ENCODE data around the gene IRF6. TPM values are rescaled to one million over a fixed set of nuclear protein-coding genes. Genes with fewer than 3 reads are reported as not detected.

Gene IRF6
- total and polyA plus RNA-seq, 2 experiments from 2014 or later = 1.9 to 2.6 TPM

DNA sequence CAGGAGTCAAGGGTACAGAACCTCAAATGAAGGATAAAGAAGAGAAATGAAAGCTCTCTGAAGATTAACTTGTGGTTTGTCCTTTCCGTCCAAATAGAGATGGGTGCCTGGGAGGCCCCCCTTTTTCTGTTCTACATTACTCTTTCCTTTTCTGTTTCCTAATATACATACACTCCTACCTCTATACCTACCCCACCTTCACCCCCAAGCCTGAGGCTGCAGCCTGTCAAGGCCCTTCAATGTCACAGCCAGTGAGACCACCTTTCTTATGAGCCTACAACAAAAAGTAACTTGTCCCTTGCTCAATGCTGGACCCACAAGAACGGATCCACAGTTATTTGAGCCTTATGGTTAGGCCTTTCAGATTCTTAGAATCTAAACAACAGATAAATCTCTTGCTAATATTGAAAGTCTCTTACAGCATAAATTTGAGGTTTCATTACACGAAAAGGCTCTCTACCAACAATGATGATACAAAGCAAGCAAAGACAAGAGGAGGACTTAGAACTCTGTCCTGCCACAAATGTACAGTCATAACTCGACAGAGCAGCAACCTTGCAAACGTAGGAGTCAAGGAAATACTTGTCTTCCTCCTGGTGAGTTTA, 54.2 kb downstream of the IRF6 start:
- TF ChIP-seq CTCF (IDR thresholded peaks at IDR 0.05; ENCODE audit: low read depth, low read length) = no peak
- Histone ChIP-seq H3K4me1 (ENCODE audit: low read depth) (peaks cover 8% of the 10 kb centered on the region), H3K4me3 (no peak overlapping the region), H3K36me3 (no peaks in the 10 kb centered on the region), H3K9me3 (ENCODE audit: low read depth) (no peaks in the 10 kb centered on the region), H3K27ac (no peak overlapping the region), H3K27me3 (no peaks in the 10 kb centered on the region)
- no peak for DNase-seq (ENCODE audit: low read depth in 1 of 2, low spot score in 1 of 2)

DNA sequence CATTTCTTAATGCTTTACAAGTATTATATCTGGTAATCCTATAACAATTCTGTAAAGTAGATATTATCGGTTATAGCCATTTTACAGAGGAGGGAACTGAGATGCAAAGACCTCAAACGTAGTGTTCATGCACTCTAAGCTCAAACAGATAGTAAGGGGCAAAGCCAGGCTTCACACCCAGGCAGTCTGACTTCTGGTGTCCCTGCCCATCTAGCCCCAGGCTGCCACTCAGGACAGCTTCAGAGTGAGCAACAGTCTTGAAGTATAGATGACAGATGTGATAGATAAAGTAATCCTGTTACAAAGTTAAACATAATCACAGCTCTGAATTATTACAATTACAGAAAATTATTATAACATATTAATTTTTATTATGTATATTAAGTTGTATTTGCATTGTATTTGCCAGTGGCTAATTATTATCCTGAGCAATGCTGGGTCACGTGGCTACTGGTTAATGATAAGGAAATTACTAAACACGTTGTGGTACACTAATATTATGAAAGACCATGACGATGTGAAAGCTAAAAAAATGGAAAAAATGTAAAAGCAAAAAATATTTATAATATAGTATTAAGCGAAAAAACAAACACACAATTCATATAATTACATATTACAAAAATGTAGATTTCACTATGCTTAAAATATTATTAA, 56.1 kb downstream of the IRF6 start:
- TF ChIP-seq CTCF (IDR thresholded peaks at IDR 0.05; ENCODE audit: low read depth, low read length) = no peak
- peak in 1 of 2 donors; percentile 6 for DNase-seq (ENCODE audit: low read depth in 1 of 2, low spot score in 1 of 2)
- Histone ChIP-seq H3K27ac (no peak overlapping the region), H3K36me3 (no peaks in the 10 kb centered on the region), H3K4me3 (no peak overlapping the region), H3K4me1 (ENCODE audit: low read depth) (peaks cover 16% of the 10 kb centered on the region), H3K27me3 (no peaks in the 10 kb centered on the region), H3K9me3 (ENCODE audit: low read depth) (no peaks in the 10 kb centered on the region)

- no peaks in the 10 kb centered on the region for H3K27me3 ChIP-seq
- no peaks in the 10 kb centered on the region for H3K36me3 ChIP-seq
- H3K27ac ChIP-seq = no peak overlapping the region
- peaks cover 16% of the 10 kb centered on the region for H3K4me1 ChIP-seq (ENCODE audit: low read depth)
- H3K9me3 ChIP-seq (ENCODE audit: low read depth) = no peaks in the 10 kb centered on the region
- no peak for TF ChIP-seq CTCF (IDR thresholded peaks at IDR 0.05; ENCODE audit: low read depth, low read length)
- no peak for DNase-seq (ENCODE audit: low read depth in 1 of 2, low spot score in 1 of 2)
- H3K4me3 ChIP-seq = no peak overlapping the region
Observed at GRCh38 chr1:209749205-209749604, 56.7 kb downstream of the IRF6 start.

DNA sequence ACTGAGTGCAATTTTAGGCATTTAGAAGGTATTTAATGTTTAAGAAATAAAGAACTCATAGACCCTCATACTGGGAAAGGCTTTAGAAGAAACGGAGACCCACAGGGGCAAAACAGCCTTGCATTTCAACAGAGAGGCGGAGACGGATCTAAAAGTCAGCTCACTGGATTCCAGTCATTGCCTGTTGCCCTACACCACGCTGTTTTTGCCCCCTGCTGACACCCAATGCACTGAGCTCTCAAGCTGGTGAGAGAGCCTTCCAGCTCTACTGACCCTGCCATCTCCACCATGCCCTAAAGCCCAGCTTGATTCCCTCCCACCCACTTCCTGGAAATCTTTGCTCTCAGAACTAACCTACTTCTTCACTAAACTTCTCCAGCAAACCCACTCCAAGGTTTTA, 57.3 kb downstream of the IRF6 start:
- H3K36me3 ChIP-seq = no peaks in the 10 kb centered on the region
- no peaks in the 10 kb centered on the region for H3K9me3 ChIP-seq (ENCODE audit: low read depth)
- no peak overlapping the region for H3K27ac ChIP-seq
- H3K4me3 ChIP-seq = no peak overlapping the region
- peaks cover 16% of the 10 kb centered on the region for H3K4me1 ChIP-seq (ENCODE audit: low read depth)
- TF ChIP-seq CTCF (IDR thresholded peaks at IDR 0.05; ENCODE audit: low read depth, low read length) = no peak
- H3K27me3 ChIP-seq = no peaks in the 10 kb centered on the region
- no peak for DNase-seq (ENCODE audit: low read depth in 1 of 2, low spot score in 1 of 2)

DNA sequence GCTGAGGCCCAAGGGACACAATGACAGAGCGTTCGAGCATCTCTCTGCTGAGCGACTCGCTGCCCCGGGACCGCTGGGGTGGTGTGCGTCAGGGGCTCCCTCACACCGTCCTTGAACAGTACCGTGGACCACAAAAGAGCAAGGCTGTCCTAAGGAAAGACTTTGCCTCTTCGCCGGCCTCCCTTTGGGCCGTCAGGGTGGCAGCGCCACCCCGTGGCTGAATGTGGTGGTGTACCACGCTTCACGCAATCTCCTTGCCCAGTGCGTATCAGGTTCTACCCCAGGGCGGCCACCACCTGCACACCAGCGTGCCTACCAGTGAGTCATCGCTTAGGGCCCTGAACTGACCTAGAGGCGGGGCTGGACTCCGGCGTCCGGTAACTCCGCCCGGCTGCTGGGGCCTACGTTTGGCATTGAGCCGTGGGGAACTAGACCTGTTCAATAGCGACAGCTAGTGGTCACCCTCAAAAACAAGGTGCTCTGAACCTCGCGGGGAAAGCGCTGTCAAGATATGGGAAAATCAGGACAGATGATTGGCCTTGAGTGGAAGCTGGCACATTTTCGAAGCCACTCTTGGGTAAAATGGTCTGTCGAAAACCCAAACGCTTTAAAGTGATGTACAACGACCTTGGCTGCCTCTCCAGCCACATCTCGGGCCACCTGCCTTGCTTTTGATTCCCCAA, 58.2 kb downstream of the IRF6 start:
- no peak overlapping the region for H3K4me3 ChIP-seq
- peak; percentile 94 to 97 for DNase-seq (ENCODE audit: low read depth in 1 of 2, low spot score in 1 of 2)
- no peaks in the 10 kb centered on the region for H3K36me3 ChIP-seq
- peaks cover 17% of the 10 kb centered on the region for H3K4me1 ChIP-seq (ENCODE audit: low read depth)
- H3K27me3 ChIP-seq = no peaks in the 10 kb centered on the region
- peak; percentile 90 for TF ChIP-seq CTCF (IDR thresholded peaks at IDR 0.05; ENCODE audit: low read depth, low read length)
- no peak overlapping the region for H3K27ac ChIP-seq
- no peaks in the 10 kb centered on the region for H3K9me3 ChIP-seq (ENCODE audit: low read depth)
